Ammon's horn (tissue), 1 donor: ENCODE data around the gene ANKMY2.
A peak's percentile ranks its signal among the peaks of the same experiment; 100 is the strongest.
"Not testable (repeated sequence)": the region's sequence is repeated elsewhere in the genome, so short reads cannot be mapped to it uniquely, and the experiment has no call there.

Experiments
- DNase-seq: peaks from one replicate; pipeline ENCODE4 v3.0.0-alpha.2; 2016; ENCODE audit warnings: low spot score

Gene ANKMY2

GRCh38 chr7:16659854-16660497 lies 14.4 kb upstream of the ANKMY2 start:
- DNase-seq = not testable (repeated sequence)

DNA sequence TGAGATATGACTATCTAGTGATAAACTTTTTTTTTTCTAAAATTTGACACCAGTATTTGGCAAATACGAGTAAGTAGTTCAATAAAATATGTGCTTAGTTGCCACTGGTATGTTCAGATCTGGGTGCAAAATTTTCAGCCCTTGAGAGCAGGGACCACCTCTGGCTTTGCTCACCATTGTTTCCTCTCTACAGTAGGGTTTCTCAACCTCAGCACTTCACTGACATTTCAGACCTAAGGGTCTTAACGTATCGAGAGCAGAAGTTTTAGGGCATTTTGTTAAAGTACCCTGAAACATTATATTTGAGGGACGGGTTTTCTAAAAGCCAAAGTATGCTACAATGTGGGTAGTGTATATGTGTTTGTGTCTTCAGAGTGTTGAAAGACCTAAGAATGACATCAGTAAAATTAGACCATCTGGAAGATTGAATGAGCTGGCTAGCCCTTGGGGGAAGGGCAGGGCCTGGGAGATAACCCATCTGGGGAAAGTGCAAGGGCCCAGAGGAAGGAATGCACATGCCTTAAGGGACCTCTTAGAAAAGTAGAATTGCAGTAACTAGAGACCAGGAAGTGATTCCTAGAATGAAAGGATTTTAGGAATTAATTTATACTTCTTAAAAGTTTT lies 12.2 kb upstream of the ANKMY2 start:
- no peak for DNase-seq

DNA sequence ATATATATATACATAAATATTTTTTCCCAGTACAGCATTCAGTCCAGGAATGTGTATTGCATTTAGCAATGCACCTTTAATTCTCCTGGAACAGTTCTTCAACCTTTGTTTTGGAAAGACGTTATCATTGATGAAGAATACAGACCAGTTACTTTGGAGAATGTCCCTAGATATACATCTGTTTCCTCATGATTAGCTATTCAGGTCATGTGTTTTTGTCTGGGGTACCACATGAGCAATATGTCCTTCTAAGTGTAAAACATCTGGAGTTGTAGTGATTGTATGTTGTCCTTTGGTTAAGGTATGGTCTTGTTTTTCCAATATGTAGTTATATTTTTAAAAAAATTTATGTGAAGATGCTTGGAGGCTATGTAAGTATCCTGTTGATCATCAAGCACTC lies 10.6 kb upstream of the ANKMY2 start:
- DNase-seq = no peak

DNA sequence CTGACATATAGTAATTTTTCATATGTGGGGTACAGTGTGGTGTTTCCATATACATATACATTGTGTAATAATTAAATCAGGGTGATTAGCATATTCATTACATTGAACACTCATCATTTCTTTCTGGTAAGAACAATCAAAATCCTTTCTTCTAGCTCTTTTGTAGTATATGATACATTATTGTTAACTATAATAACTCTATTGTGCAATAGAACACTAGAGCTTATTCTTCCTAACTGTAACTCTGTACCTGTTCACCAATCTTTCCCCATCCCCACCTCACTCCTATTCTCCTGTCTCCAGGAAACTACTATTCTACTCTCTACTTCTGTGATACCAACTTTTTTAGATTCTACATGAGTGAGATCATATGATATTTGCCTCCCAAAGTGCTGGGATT lies 9.8 kb upstream of the ANKMY2 start:
- no peak for DNase-seq

- no peak for DNase-seq
Observed at GRCh38 chr7:16652888-16653287, 7.3 kb upstream of the ANKMY2 start.

DNA sequence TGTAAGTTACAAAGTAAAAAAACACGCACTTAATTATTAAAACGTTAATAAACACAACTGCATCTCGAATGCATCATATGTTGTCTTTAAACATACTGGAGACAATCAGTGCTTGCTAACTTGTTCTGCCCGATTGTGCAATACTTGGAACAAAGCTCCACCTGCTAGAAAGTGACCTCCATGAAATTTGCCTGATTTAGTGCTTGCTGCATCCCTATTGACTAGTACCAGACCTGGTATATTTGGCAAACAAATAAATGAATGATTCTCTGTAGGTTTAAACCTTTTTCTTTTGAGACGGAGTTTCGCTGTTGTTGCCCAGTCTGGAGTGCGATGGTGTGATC lies 6.7 kb upstream of the ANKMY2 start:
- DNase-seq = no peak

- DNase-seq = no peak
Observed at GRCh38 chr7:16651396-16652239, 6.1 kb upstream of the ANKMY2 start.

DNA sequence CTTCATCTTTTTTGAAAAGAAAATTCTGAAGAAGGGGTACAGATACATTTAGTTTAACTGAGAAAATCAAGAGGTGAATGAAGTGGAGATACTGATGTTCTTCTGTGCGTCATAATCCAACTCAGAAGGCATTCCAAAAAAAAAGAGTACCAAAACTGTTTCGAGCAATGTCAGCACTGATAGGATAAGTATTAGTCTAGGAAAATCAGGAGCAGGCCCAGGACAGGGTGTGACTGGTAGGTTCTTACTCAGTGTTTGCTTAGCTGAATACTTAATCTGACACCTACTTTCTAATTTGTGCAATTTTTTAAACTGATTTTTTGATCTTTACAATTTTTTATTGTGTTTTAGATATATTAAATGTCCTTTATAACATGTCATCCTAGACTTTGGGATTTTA lies 4.7 kb upstream of the ANKMY2 start:
- DNase-seq = no peak

- DNase-seq = no peak
Observed at GRCh38 chr7:16649196-16649595, 3.6 kb upstream of the ANKMY2 start.

DNA sequence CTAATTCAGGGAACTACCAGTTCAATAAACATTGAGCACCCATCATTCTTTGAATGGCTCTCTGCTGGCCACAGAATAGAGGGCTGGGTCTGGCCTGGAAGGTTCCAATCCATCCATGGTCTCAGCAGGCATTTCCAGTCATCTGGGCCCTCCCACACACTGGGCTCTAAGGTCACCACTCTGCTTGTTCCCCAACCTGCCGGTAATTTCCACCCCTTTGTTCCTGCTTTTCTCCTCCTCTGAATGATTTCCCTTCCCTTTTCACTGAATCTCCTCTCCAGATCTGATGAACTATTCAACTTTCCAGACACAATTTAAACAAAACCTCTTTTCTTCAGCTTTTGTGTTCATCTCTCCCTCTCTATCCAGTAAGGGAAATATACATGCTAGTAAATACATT lies 3.0 kb upstream of the ANKMY2 start:
- DNase-seq = no peak

GRCh38 chr7:16647435-16647960 lies 1.9 kb upstream of the ANKMY2 start:
- no peak for DNase-seq

GRCh38 chr7:16646472-16647072 lies 1.0 kb upstream of the ANKMY2 start:
- peak; percentile 18 for DNase-seq

- peak; percentile 49 for DNase-seq
Observed at GRCh38 chr7:16644636-16645592, 640 bp downstream of the ANKMY2 start.

GRCh38 chr7:16644157-16644556 lies 1.4 kb downstream of the ANKMY2 start:
- no peak for DNase-seq

GRCh38 chr7:16638282-16639280 lies 7.0 kb downstream of the ANKMY2 start:
- DNase-seq = no peak

DNA sequence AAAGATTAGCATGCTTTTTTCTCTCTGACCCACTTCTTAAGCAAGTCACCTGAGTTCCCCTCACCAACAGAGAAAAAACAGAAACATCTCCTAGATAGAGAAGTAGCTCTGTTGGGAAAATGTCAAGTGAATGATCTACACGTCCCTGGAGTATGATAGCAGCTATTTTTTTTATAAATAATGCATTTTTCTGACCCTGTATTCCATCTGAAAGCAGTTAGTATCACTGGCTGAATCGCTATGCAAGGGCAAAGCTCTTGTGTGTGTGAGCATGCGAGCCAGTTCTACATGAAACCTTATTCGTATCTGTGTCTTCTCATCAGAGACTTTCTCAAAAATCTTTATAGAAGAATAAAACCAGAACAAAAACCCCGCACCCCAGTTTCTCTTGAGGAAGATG lies 8.2 kb downstream of the ANKMY2 start:
- DNase-seq = no peak

DNA sequence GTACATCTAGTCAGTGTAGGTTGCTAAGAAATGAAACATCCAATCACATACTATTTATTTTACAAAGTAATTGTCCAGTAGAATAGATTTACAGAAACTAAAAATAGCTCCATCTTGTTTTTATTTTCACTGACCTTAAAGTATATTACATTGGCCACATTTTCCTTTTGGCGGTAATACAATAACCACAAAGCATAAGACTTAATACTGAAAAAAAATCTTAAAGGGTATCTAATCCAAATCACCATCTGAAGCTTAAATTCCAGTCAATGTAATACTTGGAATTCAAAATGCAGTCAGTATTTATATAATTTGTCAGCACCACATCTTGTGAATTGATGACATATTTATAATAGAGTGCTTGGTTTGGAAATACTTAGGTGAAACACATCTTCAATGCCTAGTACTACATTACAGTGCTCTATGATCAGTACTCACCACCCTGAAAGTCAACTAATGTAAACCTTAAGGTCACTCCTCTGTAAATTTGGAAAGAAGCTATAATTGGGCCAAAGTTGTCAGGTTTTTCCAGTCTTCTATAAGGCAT lies 8.9 kb downstream of the ANKMY2 start:
- no peak for DNase-seq

GRCh38 chr7:16634271-16634738 lies 11.2 kb downstream of the ANKMY2 start:
- no peak for DNase-seq

GRCh38 chr7:16630654-16631053 lies 14.9 kb downstream of the ANKMY2 start:
- DNase-seq = no peak

GRCh38 chr7:16627236-16627635 lies 18.3 kb downstream of the ANKMY2 start:
- no peak for DNase-seq
